ENCODE data around the gene PALM3.
A peak's percentile ranks its signal among the peaks of the same experiment; 100 is the strongest.

Gene PALM3

GRCh38 chr19:14091081-14091812, 29.4 kb upstream of the PALM3 start:
- Histone ChIP-seq H3K27me3 (replicated peaks) (no peaks in the 10 kb centered on the region), H3K27ac (peak overlapping the region; percentile 59), H3K4me3 (ENCODE audit: low read depth, low read length) (peak overlapping the region; percentile 69), H3K36me3 (replicated peaks) (peaks cover 8% of the 10 kb centered on the region)
- peak; percentile 41 for DNase-seq
- in situ Hi-C loops (cut with HindIII; ENCODE audit: low pct_ligation_motif_present, low sequenced_read_pairs): no loop called here
- TF ChIP-seq, protein P1, sequence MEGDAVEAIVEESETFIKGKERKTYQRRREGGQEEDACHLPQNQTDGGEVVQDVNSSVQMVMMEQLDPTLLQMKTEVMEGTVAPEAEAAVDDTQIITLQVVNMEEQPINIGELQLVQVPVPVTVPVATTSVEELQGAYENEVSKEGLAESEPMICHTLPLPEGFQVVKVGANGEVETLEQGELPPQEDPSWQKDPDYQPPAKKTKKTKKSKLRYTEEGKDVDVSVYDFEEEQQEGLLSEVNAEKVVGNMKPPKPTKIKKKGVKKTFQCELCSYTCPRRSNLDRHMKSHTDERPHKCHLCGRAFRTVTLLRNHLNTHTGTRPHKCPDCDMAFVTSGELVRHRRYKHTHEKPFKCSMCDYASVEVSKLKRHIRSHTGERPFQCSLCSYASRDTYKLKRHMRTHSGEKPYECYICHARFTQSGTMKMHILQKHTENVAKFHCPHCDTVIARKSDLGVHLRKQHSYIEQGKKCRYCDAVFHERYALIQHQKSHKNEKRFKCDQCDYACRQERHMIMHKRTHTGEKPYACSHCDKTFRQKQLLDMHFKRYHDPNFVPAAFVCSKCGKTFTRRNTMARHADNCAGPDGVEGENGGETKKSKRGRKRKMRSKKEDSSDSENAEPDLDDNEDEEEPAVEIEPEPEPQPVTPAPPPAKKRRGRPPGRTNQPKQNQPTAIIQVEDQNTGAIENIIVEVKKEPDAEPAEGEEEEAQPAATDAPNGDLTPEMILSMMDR (IDR thresholded peaks at IDR 0.05; ENCODE audit: low read depth, low read length, missing control alignments): peak; percentile 38

DNA sequence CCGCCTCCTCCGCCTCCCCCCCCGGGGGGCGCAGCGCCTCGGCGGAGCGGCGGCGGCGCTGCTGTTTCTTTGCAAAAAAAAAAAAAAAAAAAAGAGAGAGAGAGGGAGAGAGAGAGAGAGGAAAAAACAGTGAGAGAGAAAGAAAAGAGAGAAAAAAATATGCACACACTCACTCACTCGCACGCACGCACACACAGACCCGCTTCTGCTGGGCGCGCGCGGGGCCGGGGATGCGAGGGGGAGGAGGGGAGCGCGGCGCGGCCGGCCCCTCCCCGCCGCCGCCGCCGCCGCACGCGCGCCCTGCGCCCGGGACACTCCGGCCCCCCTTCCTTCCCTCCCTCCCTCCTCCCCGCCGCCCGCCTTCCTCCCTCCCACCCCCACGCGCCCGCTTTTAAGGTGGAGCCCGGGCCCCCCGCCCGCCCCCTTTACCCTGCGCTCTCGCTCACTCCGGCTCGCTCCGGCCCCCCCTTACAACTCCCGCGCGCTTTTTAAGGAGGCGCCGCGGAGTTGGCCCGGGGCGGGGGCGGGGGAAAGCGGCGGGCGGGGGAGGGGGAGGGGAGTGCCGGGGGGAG, 28.7 kb upstream of the PALM3 start, which contains the start of gene SAMD1:
TSS of gene SAMD1 (minus strand) at position 243 of the 572 bp plus-strand sequence.
- TF ChIP-seq, protein P1 (IDR thresholded peaks at IDR 0.05; ENCODE audit: low read depth, low read length, missing control alignments): no peak
- Histone ChIP-seq H3K27me3 (replicated peaks) (no peaks in the 10 kb centered on the region), H3K4me3 (ENCODE audit: low read depth, low read length) (peak within 1 kb of the TSS; percentile 69), H3K27ac (peak within 1 kb of the TSS; percentile 59), H3K36me3 (replicated peaks) (peaks cover 8% of the 10 kb centered on the region)
- DNase-seq: peak; percentile 67
- in situ Hi-C loops (cut with HindIII; ENCODE audit: low pct_ligation_motif_present, low sequenced_read_pairs): no loop called here

- peaks cover 8% of the 10 kb centered on the region for H3K36me3 ChIP-seq (replicated peaks)
- H3K4me3 ChIP-seq (ENCODE audit: low read depth, low read length): peak overlapping the region; percentile 49
- DNase-seq: peak; percentile 35
- H3K27me3 ChIP-seq (replicated peaks): no peaks in the 10 kb centered on the region
- TF ChIP-seq, protein P1 (IDR thresholded peaks at IDR 0.05; ENCODE audit: low read depth, low read length, missing control alignments): no peak
- no peak overlapping the region for H3K27ac ChIP-seq
- in situ Hi-C loops (cut with HindIII; ENCODE audit: low pct_ligation_motif_present, low sequenced_read_pairs): no loop called here
These were observed 28.0 kb upstream of the PALM3 start for GRCh38 chr19:14089662-14090508.

DNA sequence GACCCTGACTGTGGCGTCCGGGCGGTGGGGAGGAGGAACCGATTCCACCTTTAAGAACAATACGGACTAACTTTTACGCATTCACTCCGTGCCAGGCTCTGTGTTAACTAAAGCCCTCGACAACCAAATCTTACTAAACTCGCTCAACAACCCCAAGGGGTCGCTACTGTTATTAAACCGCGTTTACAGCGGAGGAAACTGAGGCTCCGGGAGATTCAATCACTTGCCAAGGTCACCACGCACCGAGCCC, 27.5 kb upstream of the PALM3 start:
- H3K4me3 ChIP-seq (ENCODE audit: low read depth, low read length): peak overlapping the region; percentile 42
- peaks cover 8% of the 10 kb centered on the region for H3K36me3 ChIP-seq (replicated peaks)
- in situ Hi-C loops (cut with HindIII; ENCODE audit: low pct_ligation_motif_present, low sequenced_read_pairs): no loop called here

DNA sequence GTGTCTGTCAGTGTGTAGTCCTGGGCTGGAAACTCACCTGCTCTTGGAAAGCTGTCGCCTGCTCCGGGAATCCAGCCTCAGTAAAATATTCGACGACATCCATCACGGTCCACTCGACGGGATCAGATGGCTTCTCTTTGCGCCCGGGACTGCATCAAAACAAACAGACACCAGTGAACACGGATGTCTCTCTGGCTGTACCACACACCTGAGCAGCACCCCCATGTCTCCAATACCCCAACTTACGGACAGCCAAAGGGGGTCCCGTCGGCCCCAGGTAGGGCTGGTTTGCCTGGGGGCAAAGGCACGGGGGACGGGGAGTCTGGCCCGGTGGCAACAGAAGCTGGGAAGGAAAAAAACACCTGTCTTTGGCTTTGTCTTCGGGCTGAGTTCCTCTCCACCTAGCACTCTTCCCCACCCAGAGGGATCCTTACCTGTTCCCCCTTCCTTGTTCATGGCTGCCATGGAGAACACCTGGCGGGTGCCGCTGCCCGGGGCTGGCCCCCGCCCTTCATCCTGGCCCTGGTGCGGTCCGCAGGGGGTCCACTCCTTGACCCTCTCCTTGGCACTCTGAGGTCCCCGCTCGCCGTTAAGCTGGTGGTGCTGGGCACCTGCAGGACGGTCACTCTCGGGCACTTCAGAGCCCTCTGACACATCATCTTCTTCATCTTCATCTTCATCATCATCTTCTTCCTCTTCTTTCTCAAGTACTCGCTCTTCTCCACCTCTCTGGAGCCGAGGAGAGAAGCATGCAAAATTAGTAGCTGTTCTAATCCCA, 26.9 kb upstream of the PALM3 start:
- Histone ChIP-seq H3K27ac (no peak overlapping the region), H3K36me3 (replicated peaks) (peaks cover 8% of the 10 kb centered on the region), H3K27me3 (replicated peaks) (no peaks in the 10 kb centered on the region), H3K4me3 (ENCODE audit: low read depth, low read length) (peak overlapping the region; percentile 42)
- TF ChIP-seq, protein P1 (IDR thresholded peaks at IDR 0.05; ENCODE audit: low read depth, low read length, missing control alignments): no peak
- DNase-seq: no peak
- in situ Hi-C loops (cut with HindIII; ENCODE audit: low pct_ligation_motif_present, low sequenced_read_pairs): no loop called here

More for the DNA sequence above, 27.5 kb upstream of the PALM3 start:
- DNase-seq: no peak
- Histone ChIP-seq H3K27me3 (replicated peaks) (no peaks in the 10 kb centered on the region), H3K27ac (no peak overlapping the region)
- TF ChIP-seq, protein P1 (IDR thresholded peaks at IDR 0.05; ENCODE audit: low read depth, low read length, missing control alignments): peak; percentile 35

Data from brain microvascular endothelial cell (primary cell).